Activated naive CD4-positive, alpha-beta T cell treated with anti-CD3 and anti-CD28 coated beads, Interleukin-2, amount 10 ng/mL, durations not matched to agents 7 days and 5 days (primary cell): Measurements from ENCODE around the gene NEURL2.

Source experiments
- CTCF ChIA-PET: fragments of 350-600 bp; sonication (Branson Sonifier 250); formaldehyde crosslinking; loops from one replicate; lab custom pipeline; 2021; ENCODE audit warnings: antibody characterized with exemption; lab: Charles Lee
- DNase-seq: peaks from one replicate; pipeline ENCODE4 v3.0.0-alpha.2; 2020
- H3K27ac Mint-ChIP-seq: one replicate; pipeline ENCODE4 v1.8.0; 2021; ENCODE audit warnings: mild to moderate bottlenecking, moderate library complexity, mixed read lengths
- H3K27me3 Mint-ChIP-seq: one replicate; pipeline ENCODE4 v1.8.0; 2021; ENCODE audit warnings: mild to moderate bottlenecking, mixed read lengths
- H3K36me3 Mint-ChIP-seq: one replicate; pipeline ENCODE4 v1.8.0; 2021; ENCODE audit warnings: mixed read lengths
- H3K4me1 Mint-ChIP-seq: one replicate; pipeline ENCODE4 v1.8.0; 2021; ENCODE audit warnings: mixed read lengths
- H3K4me3 Mint-ChIP-seq: one replicate; pipeline ENCODE4 v1.8.0; 2021; ENCODE audit warnings: mild to moderate bottlenecking, moderate library complexity, mixed read lengths
- H3K9me3 Mint-ChIP-seq: one replicate; pipeline ENCODE4 v1.8.0; 2021; ENCODE audit warnings: mixed read lengths

The NEURL2 gene

DNA sequence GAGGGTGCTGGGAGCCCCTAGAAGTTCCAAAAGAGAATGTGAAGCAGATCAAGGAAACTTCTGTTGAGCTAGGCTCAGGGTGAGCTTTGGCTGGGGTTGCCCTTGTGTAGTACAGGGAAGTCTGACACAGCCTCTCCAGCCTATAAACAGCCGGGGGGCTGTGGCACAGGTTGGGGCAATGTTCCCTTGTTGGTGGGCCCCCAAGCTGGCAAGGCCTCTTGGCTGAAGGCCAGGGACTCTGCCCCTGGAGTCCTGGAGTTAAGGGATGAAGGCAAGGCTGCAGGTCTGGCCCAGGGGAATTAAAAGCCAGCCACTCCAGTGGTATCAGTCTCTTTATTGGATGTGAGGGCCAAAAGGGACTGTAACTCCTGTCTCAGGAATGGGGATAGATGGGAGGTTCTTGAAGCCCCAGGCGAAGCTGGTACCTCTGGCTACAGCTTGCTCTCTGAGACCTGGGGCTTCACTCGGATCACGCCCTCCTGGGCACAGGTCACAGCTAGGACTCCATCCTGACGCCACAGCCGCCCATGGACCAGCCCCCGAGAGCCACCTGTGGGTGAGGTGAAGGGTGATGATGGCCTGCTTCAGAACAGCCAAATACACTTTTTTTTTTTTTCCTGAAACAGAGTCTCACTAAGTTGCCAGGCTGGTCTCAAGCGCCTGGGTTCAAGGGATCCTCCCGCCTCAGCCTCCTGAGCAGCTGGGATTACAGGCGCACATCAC, 49.4 kb downstream of the NEURL2 start:
- Mint-ChIP-seq H3K9me3 (no peaks in the 10 kb centered on the region), H3K27me3 (no peaks in the 10 kb centered on the region), H3K4me1 (no peaks in the 10 kb centered on the region), H3K27ac (peak overlapping the region; percentile 37), H3K36me3 (peaks cover 27% of the 10 kb centered on the region), H3K4me3 (no peak overlapping the region)
- CTCF ChIA-PET: interaction anchor here (0.9 to 1.1 kb wide), 3 partner anchors 23 to 145 kb away, joined by 3 read pairs; partner anchors contain the start of genes CTSA and NEURL2
- DNase-seq: no peak

DNA sequence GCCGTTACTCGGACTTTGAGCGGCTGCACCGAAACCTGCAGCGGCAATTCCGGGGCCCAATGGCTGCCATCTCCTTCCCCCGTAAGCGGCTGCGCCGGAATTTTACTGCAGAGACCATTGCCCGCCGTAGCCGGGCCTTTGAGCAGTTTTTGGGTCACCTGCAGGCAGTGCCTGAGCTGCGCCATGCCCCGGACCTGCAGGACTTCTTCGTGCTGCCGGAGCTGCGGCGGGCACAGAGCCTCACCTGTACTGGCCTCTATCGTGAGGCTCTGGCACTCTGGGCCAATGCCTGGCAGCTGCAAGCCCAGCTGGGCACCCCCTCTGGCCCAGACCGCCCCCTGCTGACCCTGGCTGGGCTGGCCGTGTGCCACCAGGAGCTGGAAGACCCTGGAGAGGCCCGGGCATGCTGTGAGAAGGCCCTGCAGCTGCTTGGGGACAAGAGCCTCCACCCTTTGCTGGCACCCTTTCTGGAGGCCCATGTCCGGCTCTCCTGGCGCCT, 50.3 kb downstream of the NEURL2 start:
- DNase-seq: no peak
- Mint-ChIP-seq H3K36me3 (peaks cover 22% of the 10 kb centered on the region), H3K4me1 (no peaks in the 10 kb centered on the region), H3K27me3 (no peaks in the 10 kb centered on the region), H3K9me3 (no peaks in the 10 kb centered on the region), H3K4me3 (no peak overlapping the region), H3K27ac (no peak overlapping the region)
- CTCF ChIA-PET: interaction anchor here (1.1 kb wide), 1 partner anchor 146 kb away, joined by 3 read pairs; no protein-coding TSS in a partner anchor
